Thoracic aorta endothelial cell (primary cell): Measurements from ENCODE around the gene HELLS. TPM values are rescaled to one million over a fixed set of nuclear protein-coding genes. Genes with fewer than 3 reads are reported as not detected.

Experiments
- total RNA-seq: library from RNA; depleted of rRNA; stranded (reverse); fragments of >200 nt; gene quantifications from 2 replicates; pipeline ENCODE4 v1.2.3, GENCODE V29; 2012

HELLS gene
- 111 and 145 TPM in 2 replicates for total RNA-seq

DNA sequence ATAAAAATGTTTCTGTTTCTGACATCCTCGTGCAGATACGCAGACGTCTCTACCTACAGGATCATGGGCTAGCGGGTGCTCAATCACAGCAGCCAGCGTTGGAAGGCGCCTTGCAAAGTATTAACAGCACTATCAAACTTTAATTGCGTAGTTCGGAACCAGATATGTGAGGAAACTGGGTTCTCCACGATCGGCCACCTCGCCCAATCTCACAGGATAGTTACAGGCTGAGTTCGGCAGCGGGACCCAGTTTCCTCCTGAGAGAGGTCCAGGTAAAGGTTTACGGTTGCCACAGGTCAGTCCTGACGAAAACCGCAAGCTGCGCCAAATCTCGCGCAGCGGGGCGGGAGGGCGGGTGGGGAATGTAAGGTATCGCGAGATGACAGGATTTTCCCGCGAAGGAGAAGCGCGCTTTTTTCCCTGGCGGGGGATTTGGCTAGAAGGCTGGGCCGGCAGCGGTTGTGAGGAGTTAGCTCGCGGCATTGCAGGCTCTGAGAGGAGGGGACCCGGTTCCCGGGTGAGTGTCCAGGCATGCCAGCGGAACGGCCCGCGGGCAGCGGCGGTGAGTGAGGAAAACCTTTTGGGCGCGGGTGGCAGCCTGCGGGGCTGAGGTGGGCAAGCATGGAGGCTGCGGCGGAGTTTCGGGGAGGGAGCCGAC, at the start of gene HELLS:
HELLS (plus strand) TSS at position 398 of the 658 bp plus-strand sequence; CDS start at position 532, 134 bp downstream.

Other genes starting within 250 kb of the HELLS start
- gene NOC3L, start 182.8 kb upstream of the HELLS start, total RNA-seq, result 41.2 and 41.5 TPM in 2 replicates
- 16.8 and 18.9 TPM in 2 replicates for gene TBC1D12, start 143.2 kb upstream of the HELLS start, total RNA-seq
- not detected in 2 replicates for gene CYP2C18, start 137.9 kb downstream of the HELLS start, total RNA-seq
- not detected in 2 replicates for gene CYP2C19, start 216.9 kb downstream of the HELLS start, total RNA-seq